GM12891 (cell line): ENCODE data around the gene GEMIN5.
A peak's percentile ranks its signal among the peaks of the same experiment; 100 is the strongest.
"Not testable (repeated sequence)": the region's sequence is repeated elsewhere in the genome, so short reads cannot be mapped to it uniquely, and the experiment has no call there.

ENCODE experiments used
- DNase-seq: peaks from one replicate; pipeline ENCODE4 v3.0.0; 2011; ENCODE audit warnings: low spot score; ENCODE audit not compliant: insufficient read length
- FAIRE-seq: peaks from 2 replicates; lab custom pipeline; 2011; peaks lifted over from hg19 to GRCh38; lab: Jason Lieb, UNC
- PAX5 ChIP-seq: IDR thresholded peaks from 2 replicates; pipeline ENCODE4 v1.6.1; 2011; ENCODE audit warnings: low read length, moderate library complexity, mild to moderate bottlenecking; ENCODE audit not compliant: insufficient read depth, severe bottlenecking
- POLR2A ChIP-seq: IDR thresholded peaks from 2 replicates; pipeline ENCODE4 v1.6.1; 2011; ENCODE audit warnings: low read depth, low read length, control low read depth
- POLR2AphosphoS5 ChIP-seq: IDR thresholded peaks from 2 replicates; pipeline ENCODE4 v1.6.1; 2011; ENCODE audit warnings: low read depth, low read length, control low read depth
- POU2F2 ChIP-seq: IDR thresholded peaks from 2 replicates; pipeline ENCODE4 v1.6.1; 2011; ENCODE audit warnings: low read depth, mild to moderate bottlenecking, control low read depth, low read length, moderate library complexity
- SPI1 ChIP-seq: IDR thresholded peaks from 2 replicates; pipeline ENCODE4 v1.6.1; 2011; ENCODE audit warnings: low read depth, low read length, control low read depth
- TAF1 ChIP-seq: IDR thresholded peaks from 2 replicates; pipeline ENCODE4 v1.6.1; 2011; ENCODE audit warnings: low read depth, low read length, control low read depth

GEMIN5 gene

DNA sequence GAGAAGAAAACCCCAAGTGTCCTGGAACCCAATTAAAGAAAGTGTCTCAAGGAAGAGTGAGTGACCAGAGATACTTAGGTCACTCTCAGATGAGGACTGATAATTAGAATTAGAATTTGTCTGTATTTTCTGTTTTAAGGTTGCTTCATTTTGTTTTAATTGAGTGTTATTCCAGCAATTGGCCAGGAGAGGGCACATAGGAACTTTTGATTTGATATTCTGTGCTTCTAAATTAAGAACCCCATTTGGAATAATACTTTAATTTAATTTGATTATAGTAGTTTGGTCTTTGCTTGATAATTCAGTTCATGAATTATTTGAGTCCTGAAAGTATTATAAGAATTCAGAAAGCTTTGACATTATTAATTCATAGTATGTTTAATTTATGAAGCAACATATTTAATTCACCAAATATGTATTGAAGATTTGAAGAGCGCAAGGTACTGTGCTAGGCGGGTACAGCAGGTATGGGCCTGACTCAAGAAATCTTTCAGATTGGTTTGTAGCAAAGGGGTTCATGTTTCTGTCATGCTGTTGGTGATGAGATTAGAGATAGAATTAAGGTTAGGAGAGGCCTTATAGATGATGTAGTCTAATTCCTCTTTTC is 7.8 kb upstream of the GEMIN5 start:
- DNase-seq, result no peak
- no peak for FAIRE-seq
- no peak for TF ChIP-seq POLR2AphosphoS5

DNA sequence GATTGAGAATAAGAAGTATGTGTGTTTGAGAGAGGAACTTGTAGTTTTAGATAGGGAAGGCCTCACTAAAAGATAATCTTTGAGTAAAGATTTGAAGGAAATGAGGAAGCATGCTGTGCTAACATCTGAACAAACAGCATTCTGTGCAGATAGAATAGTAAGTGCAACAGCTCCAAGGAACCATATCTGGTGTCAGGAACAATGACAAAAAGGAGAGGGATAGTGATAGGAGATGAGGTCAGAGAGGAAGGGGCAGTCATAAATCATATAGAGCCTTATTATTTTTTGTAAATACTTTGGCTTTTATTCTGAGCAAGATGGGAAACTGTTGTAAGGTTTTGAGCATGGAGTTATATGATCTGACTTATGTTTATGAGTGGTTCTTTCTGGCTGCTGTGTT is 6.7 kb upstream of the GEMIN5 start:
- TF ChIP-seq POLR2AphosphoS5 (no peak), TAF1 (no peak), SPI1 (no peak)
- FAIRE-seq (no peak), DNase-seq (no peak)

DNA sequence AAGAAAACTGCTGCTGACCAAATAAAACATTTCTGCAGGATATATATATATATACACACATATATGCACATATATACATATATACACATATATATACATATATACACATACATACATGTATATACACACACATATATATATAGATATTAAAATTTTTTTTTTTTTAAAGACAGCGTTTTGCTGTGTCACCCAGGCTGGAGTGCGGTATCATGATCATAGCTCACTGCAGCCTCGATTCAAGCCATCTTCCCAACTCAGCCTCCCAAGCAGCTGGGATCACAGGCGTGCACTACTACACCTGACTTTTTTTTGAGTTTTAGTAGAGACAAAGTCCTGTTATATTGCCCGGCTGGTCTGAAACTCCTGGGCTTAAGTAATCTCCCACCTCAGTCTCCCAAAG is 5.5 kb upstream of the GEMIN5 start:
- FAIRE-seq (no peak), DNase-seq (no peak)
- TF ChIP-seq TAF1, result no peak
- no peak for TF ChIP-seq POLR2A
- TF ChIP-seq PAX5, result no peak
- TF ChIP-seq POU2F2, result no peak
- no peak for TF ChIP-seq POLR2AphosphoS5
- no peak for TF ChIP-seq SPI1

DNA sequence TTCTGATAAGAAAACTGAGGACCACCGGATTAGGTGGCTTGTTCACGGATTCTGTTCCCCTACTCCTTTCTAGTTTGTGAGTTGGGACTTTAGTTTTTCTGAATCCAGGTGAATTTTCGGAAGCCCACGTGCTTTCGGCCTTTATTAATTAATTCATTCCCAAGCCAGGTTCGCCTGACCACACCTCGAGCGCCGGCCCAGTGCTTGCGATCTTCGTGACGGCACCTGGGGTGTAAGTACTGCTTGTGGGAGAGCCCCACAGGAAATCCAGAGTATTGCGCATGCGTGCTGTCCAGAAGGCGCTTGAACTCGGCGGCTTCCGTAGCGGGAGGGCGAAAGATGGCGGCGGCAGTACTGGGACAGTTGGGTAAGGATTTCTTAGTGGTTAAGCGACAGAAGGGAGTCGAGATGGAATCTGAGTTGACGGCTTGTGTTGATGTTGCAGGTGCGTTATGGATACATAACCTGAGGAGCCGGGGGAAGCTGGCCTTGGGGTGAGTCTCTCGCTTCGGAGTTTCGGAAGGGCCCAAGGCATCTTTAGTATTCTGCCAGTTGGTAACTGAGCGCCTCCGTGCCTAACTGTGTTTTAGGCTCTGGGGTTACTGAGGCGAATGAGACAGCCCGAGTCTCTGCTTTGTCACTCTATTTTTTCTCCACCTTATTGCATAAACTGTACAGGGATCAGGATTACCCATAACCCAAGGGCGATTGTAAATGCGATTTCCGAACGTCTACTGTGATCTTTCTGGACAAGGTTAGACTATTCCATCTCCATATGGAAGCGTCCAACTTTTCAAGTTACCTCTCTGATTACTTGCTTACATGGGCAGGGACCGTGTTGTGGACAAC is 3.0 kb upstream of the GEMIN5 start, which contains the start of gene MRPL22:
Gene MRPL22 (plus strand): TSS at position 302 of the 849 bp plus-strand sequence. CDS start 38 bp downstream, at position 340.
- peak; percentile 72 for DNase-seq
- FAIRE-seq, result peak; percentile 92
- no peak for TF ChIP-seq PAX5
- TF ChIP-seq POLR2AphosphoS5, result peak; percentile 90
- TF ChIP-seq TAF1, result peak; percentile 87
- no peak for TF ChIP-seq SPI1
- peak; percentile 90 for TF ChIP-seq POLR2A
- TF ChIP-seq POU2F2, result peak; percentile 72; the same call in 1 of the 2 replicates

DNA sequence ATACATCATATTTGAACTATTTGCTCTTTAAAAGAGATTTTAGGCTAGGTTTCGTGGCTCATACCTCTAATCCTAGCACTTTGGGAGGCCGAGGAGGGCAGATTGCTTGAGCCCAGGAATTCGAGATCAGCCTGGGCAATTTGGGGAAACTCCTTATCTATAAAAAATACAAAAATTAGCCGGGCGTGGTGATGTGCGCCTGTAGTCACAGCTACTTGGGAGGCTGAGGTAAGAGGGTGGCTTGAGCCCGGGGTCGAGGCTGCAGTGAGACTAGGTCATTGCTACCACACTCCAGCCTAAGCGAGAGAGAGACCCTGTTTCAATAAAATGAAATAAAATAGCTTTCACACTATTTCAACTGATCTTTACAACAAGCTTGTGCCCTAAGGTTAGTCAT is 2.4 kb upstream of the GEMIN5 start:
- TF ChIP-seq POU2F2 (no peak), POLR2AphosphoS5 (no peak), SPI1 (no peak), POLR2A (no peak), TAF1 (no peak), PAX5 (no peak)
- FAIRE-seq (no peak), DNase-seq (no peak)

DNA sequence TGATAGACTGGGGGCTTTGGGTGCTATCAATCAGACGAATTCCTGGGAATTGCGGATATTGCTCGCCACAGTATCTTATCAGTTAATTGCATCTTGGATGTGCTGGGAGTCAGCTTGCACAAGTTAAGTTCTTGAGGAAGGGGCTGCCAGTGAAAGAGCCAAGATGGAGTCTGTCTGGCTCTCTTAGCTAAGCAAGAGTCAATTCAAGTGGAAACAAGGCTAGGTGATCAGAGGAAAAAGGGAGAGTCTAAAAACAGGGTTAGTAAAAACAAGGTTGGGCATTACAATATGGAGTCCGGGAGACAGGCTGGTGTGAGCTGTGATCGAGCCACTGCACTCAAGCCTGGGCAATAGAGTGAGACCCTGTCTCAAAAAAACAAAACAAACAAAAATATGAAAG is 1.4 kb upstream of the GEMIN5 start:
- not testable (repeated sequence) for FAIRE-seq, DNase-seq

DNA sequence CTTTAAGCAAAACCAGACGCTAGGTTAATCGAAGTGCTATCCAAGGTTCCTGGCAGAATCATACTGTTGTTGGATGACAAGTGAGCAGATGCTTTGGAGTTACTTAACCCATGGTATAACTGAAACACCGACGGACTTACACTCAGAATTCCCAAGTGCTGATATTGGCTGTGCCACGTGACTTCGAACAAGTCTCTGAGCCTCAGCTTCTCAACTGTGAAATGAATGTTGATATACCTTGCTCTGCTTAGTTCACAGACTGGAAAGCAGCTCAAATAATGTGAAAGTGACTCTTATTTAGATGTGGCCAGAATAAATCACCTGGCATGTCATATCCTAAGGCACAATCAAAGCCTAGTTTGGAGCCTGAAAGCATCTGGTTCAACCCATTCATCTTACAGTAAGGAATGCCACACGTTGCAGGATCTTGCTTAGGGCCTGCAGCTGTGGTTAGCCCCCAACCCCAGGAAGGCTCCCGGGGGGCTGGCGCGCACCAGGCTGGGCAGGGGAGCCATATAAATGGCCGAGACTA is 759 bp downstream of the GEMIN5 start:
- TF ChIP-seq TAF1 (no peak), SPI1 (no peak), POLR2A (no peak), POU2F2 (no peak), POLR2AphosphoS5 (no peak), PAX5 (no peak)
- DNase-seq (no peak), FAIRE-seq (no peak)

DNA sequence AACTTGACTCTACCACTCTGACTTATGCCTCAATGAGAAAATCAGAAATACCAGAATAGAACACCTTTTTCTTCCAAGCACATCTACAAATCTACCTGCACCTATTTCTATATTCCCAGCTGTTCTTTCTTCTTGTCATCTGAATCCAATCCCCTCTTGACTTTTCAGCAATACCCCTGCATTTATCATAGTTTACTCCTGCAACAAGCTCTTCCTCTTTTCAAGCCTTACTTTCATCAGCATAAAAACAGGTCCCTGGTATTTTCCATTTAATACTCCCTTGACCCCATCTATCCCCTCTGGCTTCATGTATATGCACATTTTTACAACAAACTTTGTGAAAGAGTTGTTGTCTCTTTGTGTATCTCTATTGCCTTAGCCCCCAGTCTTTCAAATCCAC is 3.1 kb downstream of the GEMIN5 start:
- no peak for FAIRE-seq

DNA sequence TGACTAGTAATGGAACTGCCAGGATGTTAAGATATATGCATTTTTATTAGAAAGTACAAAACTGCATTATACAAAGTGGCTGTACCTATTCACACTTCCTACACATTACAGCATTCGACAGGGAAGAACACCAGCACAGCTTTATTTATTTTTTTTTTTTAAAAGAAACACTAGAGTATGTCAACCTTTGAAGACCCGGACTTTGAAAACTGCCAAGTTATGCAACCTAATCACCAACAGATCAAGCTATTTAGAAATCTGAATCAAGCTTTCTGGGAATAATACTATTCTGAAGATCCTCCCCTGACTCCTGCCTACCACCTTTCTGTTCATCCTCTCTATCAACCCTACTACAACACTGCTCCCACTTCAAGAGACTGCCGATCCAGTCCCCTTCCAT is 4.5 kb downstream of the GEMIN5 start:
- no peak for FAIRE-seq

More for the DNA sequence above, 3.1 kb downstream of the GEMIN5 start:
- TF ChIP-seq POLR2AphosphoS5 (no peak), PAX5 (no peak), TAF1 (no peak), POU2F2 (no peak), POLR2A (no peak), SPI1 (0 out of 2 replicates have a peak, but pooled peaks have one; percentile 16)
- DNase-seq, result no peak

DNA sequence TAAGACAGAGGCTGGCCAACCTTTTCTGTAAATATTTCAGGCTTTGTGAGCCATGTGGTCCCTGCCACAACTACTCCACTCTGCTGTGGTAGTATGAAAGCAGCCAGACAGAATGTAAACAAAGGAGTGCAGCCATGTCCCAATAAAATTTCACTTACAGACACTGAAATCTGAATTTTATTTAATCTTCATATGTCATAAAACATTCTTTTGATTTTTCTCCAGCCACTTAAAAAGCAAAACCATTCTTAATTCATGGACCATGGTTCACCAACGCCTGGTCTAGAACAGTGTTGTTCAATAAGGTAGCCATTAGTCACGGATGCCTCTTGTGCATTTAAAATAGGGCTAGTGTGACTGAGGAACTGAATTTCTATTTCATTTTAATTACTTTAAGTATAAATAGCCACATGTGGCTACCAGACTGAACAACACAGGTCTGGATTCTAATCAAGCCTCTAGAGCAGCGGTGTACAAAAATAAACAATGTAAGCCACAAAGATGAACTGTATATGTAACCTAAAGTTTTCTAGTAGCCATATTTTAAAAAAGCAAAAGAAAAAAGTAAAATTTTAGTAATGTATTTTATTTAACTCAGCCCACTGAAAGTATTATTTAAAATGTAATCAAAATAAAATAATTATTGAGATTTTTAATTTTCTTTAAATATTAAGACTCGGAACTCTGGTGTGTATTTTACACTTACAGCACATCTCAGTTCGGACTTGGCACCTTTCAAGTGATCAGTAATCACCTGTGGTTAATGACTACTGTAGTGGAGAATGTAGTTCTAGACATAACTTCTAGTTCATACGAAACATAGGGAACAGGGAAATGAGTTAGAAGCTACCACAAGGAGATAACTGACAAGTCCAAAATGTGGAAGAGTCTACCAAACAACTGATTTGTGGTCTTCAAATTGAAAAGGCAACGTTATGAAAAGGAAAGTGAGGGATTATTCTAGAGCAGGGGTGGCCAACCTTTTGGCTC is 14.3 kb downstream of the GEMIN5 start:
- no peak for TF ChIP-seq SPI1
- no peak for TF ChIP-seq POLR2AphosphoS5
- TF ChIP-seq PAX5, result no peak
- no peak for TF ChIP-seq POLR2A
- TF ChIP-seq TAF1, result no peak
- DNase-seq (no peak), FAIRE-seq (no peak)

More for the DNA sequence above, 4.5 kb downstream of the GEMIN5 start:
- no peak for TF ChIP-seq TAF1
- no peak for TF ChIP-seq POU2F2
- no peak for TF ChIP-seq POLR2A
- TF ChIP-seq SPI1, result no peak
- TF ChIP-seq PAX5, result no peak
- no peak for TF ChIP-seq POLR2AphosphoS5
- no peak for DNase-seq
